Karpas-422 (cell line): ENCODE results near the gene MIER2. TPM values are rescaled to one million over a fixed set of nuclear protein-coding genes. Genes with fewer than 3 reads are reported as not detected.

Experiments
- DNase-seq: peaks from one replicate; pipeline ENCODE4 v3.0.0-alpha.2; 2015
- H2AFZ ChIP-seq: fragments of 200-600 bp; sonication (generic); 2 replicates; pipeline ENCODE4 v1.6.1; 2014; ENCODE audit warnings: antibody characterized with exemption, low read length, mixed read lengths
- H3K27ac ChIP-seq: fragments of 200-600 bp; sonication (generic); 2 replicates; pipeline ENCODE4 v1.5.1; 2014; ENCODE audit warnings: mild to moderate bottlenecking, low read length, moderate library complexity
- H3K27me3 ChIP-seq: fragments of 200-600 bp; sonication (generic); 2 replicates; pipeline ENCODE4 v1.6.1; 2014; ENCODE audit warnings: low read length, mixed read lengths
- H3K36me3 ChIP-seq: fragments of 200-600 bp; sonication (generic); 2 replicates; pipeline ENCODE4 v1.6.1; 2014; ENCODE audit warnings: low read length, mixed read lengths; ENCODE audit not compliant: insufficient read depth
- H3K4me1 ChIP-seq: fragments of 200-600 bp; sonication (generic); 2 replicates; pipeline ENCODE4 v1.6.1; 2014; ENCODE audit warnings: mild to moderate bottlenecking, low read length, mixed read lengths
- H3K4me2 ChIP-seq: fragments of 200-600 bp; sonication (generic); 2 replicates; pipeline ENCODE4 v1.6.1; 2014; ENCODE audit warnings: low read length, low read depth, mild to moderate bottlenecking; ENCODE audit not compliant: poor library complexity, severe bottlenecking
- H3K4me3 ChIP-seq: fragments of 200-600 bp; sonication (generic); 2 replicates; pipeline ENCODE4 v1.5.1; 2014; ENCODE audit warnings: mild to moderate bottlenecking, antibody characterized with exemption, low read length, mixed read lengths
- H3K79me2 ChIP-seq: fragments of 200-600 bp; sonication (generic); 2 replicates; pipeline ENCODE4 v1.6.1; 2014; ENCODE audit warnings: mild to moderate bottlenecking, low read length, mixed read lengths
- H3K9ac ChIP-seq: fragments of 200-600 bp; sonication (generic); 2 replicates; pipeline ENCODE4 v1.6.0; 2014; ENCODE audit warnings: low read length
- H3K9me2 ChIP-seq: fragments of 200-600 bp; sonication (generic), shearing (Covaris generic); replicated peaks from 2 replicates; pipeline ENCODE4 v1.6.0; 2014; ENCODE audit warnings: mild to moderate bottlenecking, low read length, moderate library complexity; ENCODE audit not compliant: insufficient read depth
- H3K9me3 ChIP-seq: fragments of 300-700, 200-600 bp; sonication (generic); 2 replicates; pipeline ENCODE4 v1.6.1; 2014; ENCODE audit warnings: low read length, mixed read lengths
- H4K20me1 ChIP-seq: fragments of 200-600 bp; sonication (generic); 2 replicates; pipeline ENCODE4 v1.6.1; 2014; ENCODE audit warnings: mild to moderate bottlenecking, antibody characterized with exemption, low read length, low read depth; ENCODE audit not compliant: insufficient read depth
- total RNA-seq: library from RNA; depleted of rRNA; stranded (reverse); fragments of >200 nt; shearing (Covaris generic); gene quantifications from 2 replicates; pipeline ENCODE4 v1.2.3, GENCODE V29; 2014; ENCODE audit warnings: low replicate concordance

MIER2 gene
- total RNA-seq, 1 experiment from 2014 or later = 15.3 TPM

DNA sequence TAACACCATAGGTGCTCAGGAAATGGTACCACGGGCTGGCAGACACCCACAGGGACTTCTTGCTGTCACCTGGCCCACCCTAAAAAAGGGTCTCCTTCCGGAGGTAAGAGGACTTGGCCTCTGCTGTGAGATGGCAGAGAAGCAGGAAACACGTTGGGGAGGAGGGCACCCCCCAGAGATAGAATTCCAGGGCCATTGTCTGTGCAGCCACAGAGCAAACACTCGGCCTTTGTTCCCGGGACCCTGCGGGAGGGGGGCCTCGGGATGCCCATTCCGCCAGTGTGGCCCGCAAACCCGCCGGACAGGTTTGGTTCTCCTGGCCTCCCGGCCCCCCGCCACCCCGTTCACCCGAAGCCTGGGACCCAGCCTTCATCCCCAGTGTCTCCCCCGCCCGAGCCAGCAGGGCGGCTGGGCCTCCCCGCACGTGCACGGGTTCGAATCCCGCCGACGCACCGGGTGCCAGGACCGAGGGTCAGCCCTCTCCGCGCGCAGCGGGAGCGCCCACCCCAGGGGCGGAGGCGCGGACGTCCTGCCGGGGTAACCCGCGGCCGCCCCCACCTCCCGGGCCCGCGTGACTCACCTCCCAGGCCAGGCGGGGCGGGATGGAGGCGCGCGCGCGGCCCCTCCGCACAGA is 54.1 kb downstream of the MIER2 start:
- Histone ChIP-seq H3K9me3 (no peaks in the 10 kb centered on the region), H3K4me1 (no peaks in the 10 kb centered on the region), H3K4me2 (no peak overlapping the region), H3K27ac (no peak overlapping the region), H3K27me3 (no peaks in the 10 kb centered on the region), H2AFZ (no peak overlapping the region), H3K9me2 (no peaks in the 10 kb centered on the region), H3K36me3 (no peaks in the 10 kb centered on the region), H3K9ac (no peak overlapping the region), H3K79me2 (no peaks in the 10 kb centered on the region), H3K4me3 (no peak overlapping the region), H4K20me1 (no peaks in the 10 kb centered on the region)
- DNase-seq = no peak

DNA sequence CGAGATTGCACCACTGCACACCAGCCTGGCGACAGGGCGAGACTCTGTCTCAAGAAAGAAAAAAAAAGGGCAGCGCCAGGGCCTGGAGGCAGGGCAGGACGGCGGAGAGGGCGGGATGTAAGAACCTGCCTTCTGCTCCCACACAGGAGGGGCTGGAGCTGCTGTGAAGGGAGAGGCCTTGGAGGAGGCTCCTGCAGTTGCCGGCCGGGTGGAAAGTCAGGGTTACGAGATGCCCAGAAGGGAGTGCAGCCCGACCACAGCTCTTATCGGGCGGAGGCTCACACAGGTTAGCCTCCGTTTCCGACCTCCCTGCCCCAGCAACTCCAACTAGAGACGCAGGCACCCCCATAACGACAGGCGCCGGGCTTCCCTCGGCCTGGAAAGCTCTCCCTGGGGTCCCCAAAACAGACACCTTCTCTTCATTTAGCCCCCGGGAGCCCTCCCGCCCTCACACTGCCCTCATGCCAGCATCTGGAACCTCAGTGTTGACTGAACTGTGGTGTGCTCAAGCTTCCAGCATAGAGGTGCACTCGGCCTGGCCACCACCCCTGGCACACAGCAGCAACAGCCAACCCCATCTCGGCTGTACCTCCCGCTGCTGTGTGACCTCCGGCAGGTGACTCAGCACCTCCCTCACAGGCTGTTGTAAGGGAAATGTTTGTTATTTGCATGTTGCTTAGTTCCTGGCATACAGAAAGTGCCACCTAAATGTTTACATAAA is 54.8 kb downstream of the MIER2 start:
- no peak overlapping the region for H3K9ac ChIP-seq
- no peaks in the 10 kb centered on the region for H3K9me2 ChIP-seq
- no peaks in the 10 kb centered on the region for H3K79me2 ChIP-seq
- H3K4me1 ChIP-seq = no peaks in the 10 kb centered on the region
- H3K4me3 ChIP-seq = no peak overlapping the region
- H3K9me3 ChIP-seq = no peaks in the 10 kb centered on the region
- H3K4me2 ChIP-seq = no peak overlapping the region
- H3K27ac ChIP-seq = no peak overlapping the region
- H4K20me1 ChIP-seq = no peaks in the 10 kb centered on the region
- no peak overlapping the region for H2AFZ ChIP-seq
- no peaks in the 10 kb centered on the region for H3K36me3 ChIP-seq
- no peaks in the 10 kb centered on the region for H3K27me3 ChIP-seq
- no peak for DNase-seq

DNA sequence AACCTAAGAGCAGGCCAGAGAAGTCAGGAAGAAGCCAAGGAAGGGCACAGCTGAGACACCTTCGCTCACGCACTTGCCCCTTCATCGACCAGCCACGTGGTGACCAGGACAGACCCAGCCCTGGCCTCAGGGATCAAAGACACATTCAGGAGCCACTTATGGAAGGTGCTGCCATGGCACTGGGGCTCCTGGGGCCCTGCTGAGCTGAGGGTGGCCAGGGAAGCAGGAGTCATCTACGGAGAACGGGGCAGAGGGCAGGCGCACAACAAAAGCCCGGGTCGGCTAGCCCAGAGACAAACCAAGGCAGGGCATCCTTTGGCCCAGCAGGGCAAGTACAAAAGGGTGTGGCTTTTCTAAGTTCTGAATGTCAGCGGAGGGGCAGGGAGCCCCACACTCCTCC is 55.7 kb downstream of the MIER2 start:
- no peak for DNase-seq
- H4K20me1 ChIP-seq = no peaks in the 10 kb centered on the region
- H3K9me3 ChIP-seq = no peaks in the 10 kb centered on the region
- no peaks in the 10 kb centered on the region for H3K27me3 ChIP-seq
- H3K9ac ChIP-seq = no peak overlapping the region
- H3K9me2 ChIP-seq = no peaks in the 10 kb centered on the region
- H3K79me2 ChIP-seq = no peaks in the 10 kb centered on the region
- no peak overlapping the region for H3K4me3 ChIP-seq
- no peaks in the 10 kb centered on the region for H3K36me3 ChIP-seq
- no peak overlapping the region for H3K27ac ChIP-seq
- no peak overlapping the region for H2AFZ ChIP-seq
- no peak overlapping the region for H3K4me2 ChIP-seq
- H3K4me1 ChIP-seq = no peaks in the 10 kb centered on the region

DNA sequence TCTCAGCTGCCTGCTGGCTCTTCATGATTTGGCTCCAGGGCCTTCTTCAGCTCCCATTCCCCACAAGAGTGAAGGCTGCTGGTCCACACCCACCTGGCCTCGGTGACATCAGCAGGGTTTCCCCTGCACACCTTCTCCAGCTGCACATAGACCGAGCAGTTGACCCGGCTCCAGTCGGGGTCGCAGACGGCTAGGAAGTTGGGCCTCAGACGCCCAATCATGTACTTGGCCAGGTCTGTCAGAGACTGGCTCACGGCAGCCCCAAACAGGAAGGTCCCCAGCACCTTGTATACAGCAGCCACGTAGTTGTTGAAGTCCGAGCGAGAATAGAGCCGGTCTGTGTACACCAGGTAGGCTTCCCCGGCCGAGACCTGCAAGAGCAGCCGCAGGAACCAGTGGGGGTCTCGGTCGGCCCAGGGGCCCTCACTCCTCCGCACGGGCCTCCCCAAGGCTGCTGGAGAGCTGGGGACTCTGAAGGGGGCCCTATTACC is 57.2 kb downstream of the MIER2 start:
- no peak for DNase-seq
- H2AFZ ChIP-seq = no peak overlapping the region
- no peaks in the 10 kb centered on the region for H3K9me3 ChIP-seq
- no peaks in the 10 kb centered on the region for H3K4me1 ChIP-seq
- H3K4me3 ChIP-seq = no peak overlapping the region
- H3K9me2 ChIP-seq = no peaks in the 10 kb centered on the region
- H3K79me2 ChIP-seq = no peaks in the 10 kb centered on the region
- H3K27ac ChIP-seq = no peak overlapping the region
- H3K4me2 ChIP-seq = no peak overlapping the region
- H3K27me3 ChIP-seq = no peaks in the 10 kb centered on the region
- no peak overlapping the region for H3K9ac ChIP-seq
- H4K20me1 ChIP-seq = no peaks in the 10 kb centered on the region
- no peaks in the 10 kb centered on the region for H3K36me3 ChIP-seq

DNA sequence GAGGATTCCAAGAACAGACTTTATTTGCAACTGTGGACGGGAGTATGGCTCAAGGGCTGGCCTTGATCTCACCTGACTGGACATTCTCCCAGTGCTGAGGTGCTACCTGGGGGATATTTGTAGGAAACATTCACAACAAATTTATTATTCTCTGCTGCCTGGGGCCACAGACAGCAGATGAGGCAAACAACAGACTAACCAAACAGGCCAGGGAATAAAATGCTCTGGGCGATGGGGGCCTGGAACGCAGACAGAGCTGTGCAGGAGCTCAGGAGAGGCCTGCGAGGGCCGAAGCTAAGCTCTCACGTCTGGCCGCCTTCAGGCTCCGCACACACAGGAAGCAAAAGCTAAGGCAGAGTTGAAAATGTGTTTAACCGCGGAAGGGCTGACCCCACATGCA is 61.2 kb downstream of the MIER2 start:
- no peak overlapping the region for H3K4me3 ChIP-seq
- no peaks in the 10 kb centered on the region for H3K4me1 ChIP-seq
- H3K79me2 ChIP-seq = no peaks in the 10 kb centered on the region
- no peak overlapping the region for H3K27ac ChIP-seq
- H3K27me3 ChIP-seq = no peaks in the 10 kb centered on the region
- no peaks in the 10 kb centered on the region for H4K20me1 ChIP-seq
- no peaks in the 10 kb centered on the region for H3K9me2 ChIP-seq
- no peak for DNase-seq
- no peak overlapping the region for H2AFZ ChIP-seq
- H3K4me2 ChIP-seq = no peak overlapping the region
- H3K9me3 ChIP-seq = no peaks in the 10 kb centered on the region
- H3K9ac ChIP-seq = no peak overlapping the region
- no peaks in the 10 kb centered on the region for H3K36me3 ChIP-seq

DNA sequence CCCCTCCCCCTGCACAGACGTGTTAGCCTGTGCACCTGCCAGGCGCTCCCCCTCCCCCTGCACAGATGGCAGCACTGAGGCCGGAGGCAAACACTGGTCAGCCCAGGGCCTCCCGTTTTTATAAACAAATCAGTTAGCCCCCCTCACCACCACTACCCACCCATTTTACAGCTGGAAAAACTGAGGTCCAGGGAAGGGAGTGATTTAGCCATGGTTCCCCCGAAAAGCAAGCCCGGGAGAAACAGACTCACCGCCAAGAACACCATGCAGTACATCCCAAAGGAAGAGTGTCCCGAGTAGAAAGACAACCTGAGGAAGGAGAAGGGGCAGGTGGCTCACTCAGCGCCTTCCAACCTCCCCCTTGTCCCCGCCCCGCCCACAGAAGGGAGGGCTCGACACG is 62.1 kb downstream of the MIER2 start:
- Histone ChIP-seq H3K9me2 (no peaks in the 10 kb centered on the region), H3K27ac (no peak overlapping the region), H3K27me3 (no peaks in the 10 kb centered on the region), H2AFZ (no peak overlapping the region), H3K4me2 (no peak overlapping the region), H3K79me2 (no peaks in the 10 kb centered on the region), H4K20me1 (no peaks in the 10 kb centered on the region), H3K4me1 (no peaks in the 10 kb centered on the region), H3K9ac (no peak overlapping the region), H3K9me3 (no peaks in the 10 kb centered on the region), H3K4me3 (no peak overlapping the region), H3K36me3 (no peaks in the 10 kb centered on the region)
- no peak for DNase-seq

DNA sequence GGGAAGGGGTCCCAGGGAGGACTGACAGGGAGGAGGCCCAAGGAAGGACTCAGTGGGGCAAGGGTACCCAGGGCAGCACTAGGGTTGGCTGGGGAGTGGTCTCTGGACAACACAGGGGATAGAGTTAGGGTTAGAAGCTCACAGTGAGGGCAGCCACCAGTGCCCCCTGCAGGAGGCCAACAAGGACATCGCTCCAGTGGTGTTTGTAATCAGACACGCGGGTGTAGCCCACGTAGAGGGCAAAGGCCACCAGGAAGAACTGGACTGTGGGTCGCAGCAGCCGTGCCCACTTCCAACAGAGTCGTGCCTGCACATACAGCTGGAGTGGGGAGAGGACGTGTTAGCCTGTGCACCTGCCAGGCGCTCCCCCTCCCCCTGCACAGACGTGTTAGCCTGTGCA is 62.6 kb downstream of the MIER2 start:
- H3K4me2 ChIP-seq = no peak overlapping the region
- H3K79me2 ChIP-seq = no peaks in the 10 kb centered on the region
- no peaks in the 10 kb centered on the region for H3K4me1 ChIP-seq
- no peak overlapping the region for H3K27ac ChIP-seq
- H2AFZ ChIP-seq = no peak overlapping the region
- H3K9me3 ChIP-seq = no peaks in the 10 kb centered on the region
- no peak overlapping the region for H3K4me3 ChIP-seq
- H3K36me3 ChIP-seq = no peaks in the 10 kb centered on the region
- no peak for DNase-seq
- H3K27me3 ChIP-seq = no peaks in the 10 kb centered on the region
- H4K20me1 ChIP-seq = no peaks in the 10 kb centered on the region
- H3K9ac ChIP-seq = no peak overlapping the region
- H3K9me2 ChIP-seq = no peaks in the 10 kb centered on the region

DNA sequence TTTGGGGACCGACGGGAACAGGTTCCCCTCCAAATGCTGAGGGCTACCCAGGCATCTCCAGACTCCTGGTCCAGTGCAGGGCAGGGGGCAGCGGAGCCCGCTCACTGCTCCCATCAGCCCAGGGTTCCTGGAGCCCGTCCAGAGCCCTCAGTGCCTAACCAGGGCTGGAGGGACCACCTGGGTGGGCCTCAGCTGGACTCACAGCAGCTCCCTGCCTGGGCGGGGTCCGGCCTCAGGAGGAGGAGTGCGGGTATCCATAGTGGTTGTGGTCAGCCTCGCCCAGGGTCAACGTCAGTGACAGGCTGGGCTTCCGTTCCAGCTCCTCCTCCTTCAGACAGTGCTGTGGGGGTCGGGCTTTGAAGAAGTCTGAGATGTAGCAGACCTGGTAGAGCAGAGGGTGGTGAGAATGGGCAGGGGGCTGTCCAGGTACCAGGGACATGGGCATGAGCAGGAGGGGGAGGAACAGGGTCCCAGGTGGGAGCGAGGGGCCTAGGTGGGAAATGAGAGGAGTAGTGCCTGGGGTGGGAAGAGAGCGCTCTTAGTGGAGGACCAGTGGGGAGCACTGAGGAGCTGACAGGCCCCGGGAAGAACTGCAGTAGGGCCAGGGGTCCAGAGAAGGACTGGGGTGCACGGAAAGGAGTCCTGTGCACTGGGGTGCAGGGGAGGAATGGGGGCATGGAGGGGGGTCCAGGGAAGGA is 63.3 kb downstream of the MIER2 start:
- Histone ChIP-seq H3K4me3 (no peak overlapping the region), H3K79me2 (no peaks in the 10 kb centered on the region), H3K27me3 (no peaks in the 10 kb centered on the region), H4K20me1 (no peaks in the 10 kb centered on the region), H3K9me3 (no peaks in the 10 kb centered on the region), H3K27ac (no peak overlapping the region), H3K9me2 (no peaks in the 10 kb centered on the region), H3K4me1 (no peaks in the 10 kb centered on the region), H3K4me2 (no peak overlapping the region), H3K9ac (no peak overlapping the region), H3K36me3 (no peaks in the 10 kb centered on the region), H2AFZ (no peak overlapping the region)
- no peak for DNase-seq
